Suprapubic skin (tissue), 4 donors: Measurements from ENCODE around the gene ADAMTS10.

Experiments used
- EP300 ChIP-seq: sonication (generic); formaldehyde crosslinking; IDR thresholded peaks from one replicate; pipeline ENCODE4 v1.6.1; 2017; ENCODE audit warnings: antibody characterized with exemption
- POLR2A ChIP-seq, 2 donors: fragments of 450-650 bp; IDR thresholded peaks; one replicate each; pipeline ENCODE4 v1.6.1; 2017; ENCODE audit warnings: antibody characterized with exemption in 2 of 2, mild to moderate bottlenecking in 2 of 2, moderate library complexity in 2 of 2
- POLR2AphosphoS5 ChIP-seq, 3 donors: sonication (generic); formaldehyde crosslinking; IDR thresholded peaks; one replicate each; pipeline ENCODE4 v1.6.1; 2017; ENCODE audit warnings: antibody characterized with exemption in 3 of 3
- TF ChIP-seq, protein P1 (sequence below), 2 donors: fragments of 200-600 bp in 1 of 2; fragments of 450-650 bp in 1 of 2; sonication (generic) in 1 of 2; IDR thresholded peaks; one replicate each; pipeline ENCODE4 v1.5.1; 2016 to 2019; ENCODE audit warnings: antibody characterized with exemption in 2 of 2, mild to moderate bottlenecking in 1 of 2, moderate library complexity in 1 of 2

- TF ChIP-seq, protein P1, sequence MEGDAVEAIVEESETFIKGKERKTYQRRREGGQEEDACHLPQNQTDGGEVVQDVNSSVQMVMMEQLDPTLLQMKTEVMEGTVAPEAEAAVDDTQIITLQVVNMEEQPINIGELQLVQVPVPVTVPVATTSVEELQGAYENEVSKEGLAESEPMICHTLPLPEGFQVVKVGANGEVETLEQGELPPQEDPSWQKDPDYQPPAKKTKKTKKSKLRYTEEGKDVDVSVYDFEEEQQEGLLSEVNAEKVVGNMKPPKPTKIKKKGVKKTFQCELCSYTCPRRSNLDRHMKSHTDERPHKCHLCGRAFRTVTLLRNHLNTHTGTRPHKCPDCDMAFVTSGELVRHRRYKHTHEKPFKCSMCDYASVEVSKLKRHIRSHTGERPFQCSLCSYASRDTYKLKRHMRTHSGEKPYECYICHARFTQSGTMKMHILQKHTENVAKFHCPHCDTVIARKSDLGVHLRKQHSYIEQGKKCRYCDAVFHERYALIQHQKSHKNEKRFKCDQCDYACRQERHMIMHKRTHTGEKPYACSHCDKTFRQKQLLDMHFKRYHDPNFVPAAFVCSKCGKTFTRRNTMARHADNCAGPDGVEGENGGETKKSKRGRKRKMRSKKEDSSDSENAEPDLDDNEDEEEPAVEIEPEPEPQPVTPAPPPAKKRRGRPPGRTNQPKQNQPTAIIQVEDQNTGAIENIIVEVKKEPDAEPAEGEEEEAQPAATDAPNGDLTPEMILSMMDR (IDR thresholded peaks at IDR 0.05) = no peak
- TF ChIP-seq POLR2A (IDR thresholded peaks at IDR 0.05) (no peak), POLR2AphosphoS5 (IDR thresholded peaks at IDR 0.05) (no peak), EP300 (no peak)
Observed at GRCh38 chr19:8638078-8638619, 27.6 kb upstream of the ADAMTS10 start.
